ENCODE measurements around the gene TGM4.

TGM4 gene

GRCh38 chr3:44918087-44918486 lies 43.7 kb downstream of the TGM4 start:
- Histone ChIP-seq H3K36me3 (ENCODE audit: low read depth) (peaks cover 5% of the 10 kb centered on the region; the same call in 1 of the 2 replicates), H3K4me3 (ENCODE audit: severe bottlenecking) (no peak overlapping the region), H3K27me3 (ENCODE audit: insufficient read depth, poor library complexity, severe bottlenecking) (no peaks in the 10 kb centered on the region), H3K9me3 (ENCODE audit: severe bottlenecking) (no peaks in the 10 kb centered on the region), H3K4me1 (ENCODE audit: insufficient read depth, poor library complexity, severe bottlenecking) (peaks cover under 1% of the 10 kb centered on the region), H3K27ac (ENCODE audit: poor library complexity, severe bottlenecking) (no peak overlapping the region)
- no peak for DNase-seq (ENCODE audit: low spot score)
- ATAC-seq (ENCODE audit: low read depth) = no peak
- TF ChIP-seq CTCF (IDR thresholded peaks at IDR 0.05; ENCODE audit: poor library complexity, severe bottlenecking) = no peak

- TF ChIP-seq CTCF (IDR thresholded peaks at IDR 0.05; ENCODE audit: poor library complexity, severe bottlenecking) = no peak
- peaks cover 5% of the 10 kb centered on the region; the same call in 1 of the 2 replicates for H3K36me3 ChIP-seq (ENCODE audit: low read depth)
- no peaks in the 10 kb centered on the region for H3K27me3 ChIP-seq (ENCODE audit: insufficient read depth, poor library complexity, severe bottlenecking)
- H3K4me1 ChIP-seq (ENCODE audit: insufficient read depth, poor library complexity, severe bottlenecking) = no peaks in the 10 kb centered on the region
- ATAC-seq (ENCODE audit: low read depth) = no peak
- no peak for DNase-seq (ENCODE audit: low spot score)
- H3K4me3 ChIP-seq (ENCODE audit: severe bottlenecking) = no peak overlapping the region
- H3K9me3 ChIP-seq (ENCODE audit: severe bottlenecking) = no peaks in the 10 kb centered on the region
- no peak overlapping the region for H3K27ac ChIP-seq (ENCODE audit: poor library complexity, severe bottlenecking)
These were observed 44.2 kb downstream of the TGM4 start for GRCh38 chr3:44918581-44918980.

GRCh38 chr3:44920081-44920480 lies 45.7 kb downstream of the TGM4 start:
- H3K9me3 ChIP-seq (ENCODE audit: severe bottlenecking) = no peaks in the 10 kb centered on the region
- H3K4me1 ChIP-seq (ENCODE audit: insufficient read depth, poor library complexity, severe bottlenecking) = no peaks in the 10 kb centered on the region
- no peak overlapping the region for H3K4me3 ChIP-seq (ENCODE audit: severe bottlenecking)
- peaks cover 6% of the 10 kb centered on the region for H3K36me3 ChIP-seq (ENCODE audit: low read depth)
- DNase-seq (ENCODE audit: low spot score) (no peak), ATAC-seq (ENCODE audit: low read depth) (no peak)
- TF ChIP-seq CTCF (IDR thresholded peaks at IDR 0.05; ENCODE audit: poor library complexity, severe bottlenecking) = no peak
- no peaks in the 10 kb centered on the region for H3K27me3 ChIP-seq (ENCODE audit: insufficient read depth, poor library complexity, severe bottlenecking)
- no peak overlapping the region for H3K27ac ChIP-seq (ENCODE audit: poor library complexity, severe bottlenecking)

GRCh38 chr3:44923632-44924456 lies 49.4 kb downstream of the TGM4 start:
- H3K27ac ChIP-seq (ENCODE audit: poor library complexity, severe bottlenecking) = no peak overlapping the region
- TF ChIP-seq CTCF (IDR thresholded peaks at IDR 0.05; ENCODE audit: poor library complexity, severe bottlenecking) = no peak
- H3K4me1 ChIP-seq (ENCODE audit: insufficient read depth, poor library complexity, severe bottlenecking) = no peaks in the 10 kb centered on the region
- H3K4me3 ChIP-seq (ENCODE audit: severe bottlenecking) = no peak overlapping the region
- no peaks in the 10 kb centered on the region for H3K27me3 ChIP-seq (ENCODE audit: insufficient read depth, poor library complexity, severe bottlenecking)
- H3K36me3 ChIP-seq (ENCODE audit: low read depth) = peaks cover 38% of the 10 kb centered on the region
- ATAC-seq (ENCODE audit: low read depth) (no peak), DNase-seq (ENCODE audit: low spot score) (no peak)
- H3K9me3 ChIP-seq (ENCODE audit: severe bottlenecking) = no peaks in the 10 kb centered on the region

GRCh38 chr3:44924457-44925084 lies 50.2 kb downstream of the TGM4 start:
- ATAC-seq (ENCODE audit: low read depth) (no peak), DNase-seq (ENCODE audit: low spot score) (no peak)
- H3K4me3 ChIP-seq (ENCODE audit: severe bottlenecking) = no peak overlapping the region
- TF ChIP-seq CTCF (IDR thresholded peaks at IDR 0.05; ENCODE audit: poor library complexity, severe bottlenecking) = no peak
- peaks cover 45% of the 10 kb centered on the region for H3K36me3 ChIP-seq (ENCODE audit: low read depth)
- no peak overlapping the region for H3K27ac ChIP-seq (ENCODE audit: poor library complexity, severe bottlenecking)
- H3K4me1 ChIP-seq (ENCODE audit: insufficient read depth, poor library complexity, severe bottlenecking) = no peaks in the 10 kb centered on the region
- no peaks in the 10 kb centered on the region for H3K9me3 ChIP-seq (ENCODE audit: severe bottlenecking)
- H3K27me3 ChIP-seq (ENCODE audit: insufficient read depth, poor library complexity, severe bottlenecking) = no peaks in the 10 kb centered on the region
